Measurements from ENCODE around the gene MYO1D. TPM values are rescaled to one million over a fixed set of nuclear protein-coding genes. Genes with fewer than 3 reads are reported as not detected.
"Not testable (repeated sequence)": the region's sequence is repeated elsewhere in the genome, so short reads cannot be mapped to it uniquely, and the experiment has no call there.

Gene MYO1D
- total RNA-seq, 1 donor from 2014 or later = 27.7 TPM

GRCh38 chr17:32746698-32747097 lies 130.2 kb downstream of the MYO1D start:
- ChIA-PET POLR2A (no interaction called here), CTCF (interaction anchor here (0.8 kb wide), 1 partner anchor 284 kb away, joined by 3 read pairs; no protein-coding TSS in a partner anchor)
- H3K4me1 Mint-ChIP-seq = peaks cover 14% of the 10 kb centered on the region
- no peaks in the 10 kb centered on the region for H3K27me3 Mint-ChIP-seq
- peaks cover 4% of the 10 kb centered on the region for H3K36me3 Mint-ChIP-seq (ENCODE audit: low read depth)
- no peak for TF ChIP-seq CTCF (IDR thresholded peaks at IDR 0.05)
- no peaks in the 10 kb centered on the region for H3K9me3 Mint-ChIP-seq
- intact Hi-C loops (cut with micrococcal nuclease) = no loop called here
- H3K27ac Mint-ChIP-seq = no peak overlapping the region
- no peak for DNase-seq
- no peak for ATAC-seq (ENCODE audit: low read depth)
- no peak overlapping the region for H3K4me3 Mint-ChIP-seq

GRCh38 chr17:32746280-32746679 lies 130.6 kb downstream of the MYO1D start:
- ATAC-seq (ENCODE audit: low read depth) = no peak
- ChIA-PET POLR2A (no interaction called here), CTCF (no interaction called here)
- intact Hi-C loops (cut with micrococcal nuclease) = no loop called here
- Mint-ChIP-seq H3K36me3 (ENCODE audit: low read depth) (peaks cover 4% of the 10 kb centered on the region), H3K27ac (no peak overlapping the region), H3K27me3 (no peaks in the 10 kb centered on the region), H3K4me1 (peaks cover 14% of the 10 kb centered on the region), H3K4me3 (no peak overlapping the region), H3K9me3 (no peaks in the 10 kb centered on the region)
- DNase-seq = no peak
- no peak for TF ChIP-seq CTCF (IDR thresholded peaks at IDR 0.05)

- ChIA-PET POLR2A (no interaction called here), CTCF (no interaction called here)
- peaks cover 1% of the 10 kb centered on the region for H3K36me3 Mint-ChIP-seq (ENCODE audit: low read depth)
- DNase-seq (no peak), ATAC-seq (ENCODE audit: low read depth) (no peak)
- intact Hi-C loops (cut with micrococcal nuclease) = no loop called here
- H3K27me3 Mint-ChIP-seq = no peaks in the 10 kb centered on the region
- no peak for TF ChIP-seq CTCF (IDR thresholded peaks at IDR 0.05)
- no peaks in the 10 kb centered on the region for H3K9me3 Mint-ChIP-seq
- no peak overlapping the region for H3K4me3 Mint-ChIP-seq
- H3K4me1 Mint-ChIP-seq = peaks cover 14% of the 10 kb centered on the region
- H3K27ac Mint-ChIP-seq = no peak overlapping the region
Observed at GRCh38 chr17:32742681-32743538, 134.0 kb downstream of the MYO1D start.

GRCh38 chr17:32741381-32741780 lies 135.5 kb downstream of the MYO1D start:
- intact Hi-C loops (cut with micrococcal nuclease) = no loop called here
- ChIA-PET CTCF (no interaction called here), POLR2A (no interaction called here)
- H3K27ac Mint-ChIP-seq = no peak overlapping the region
- TF ChIP-seq CTCF (IDR thresholded peaks at IDR 0.05) = no peak
- no peaks in the 10 kb centered on the region for H3K27me3 Mint-ChIP-seq
- H3K36me3 Mint-ChIP-seq (ENCODE audit: low read depth) = peaks cover 7% of the 10 kb centered on the region
- DNase-seq (no peak), ATAC-seq (ENCODE audit: low read depth) (no peak)
- no peak overlapping the region for H3K4me3 Mint-ChIP-seq
- H3K9me3 Mint-ChIP-seq = no peaks in the 10 kb centered on the region
- H3K4me1 Mint-ChIP-seq = peaks cover 14% of the 10 kb centered on the region

GRCh38 chr17:32739722-32740121 lies 137.2 kb downstream of the MYO1D start:
- CTCF ChIA-PET = no interaction called here
- H3K9me3 Mint-ChIP-seq = no peaks in the 10 kb centered on the region
- intact Hi-C loops (cut with micrococcal nuclease) = no loop called here
- H3K27ac Mint-ChIP-seq = no peak overlapping the region
- DNase-seq = no peak
- no peak for ATAC-seq (ENCODE audit: low read depth)
- peaks cover 14% of the 10 kb centered on the region for H3K4me1 Mint-ChIP-seq
- TF ChIP-seq CTCF (IDR thresholded peaks at IDR 0.05) = no peak
- H3K36me3 Mint-ChIP-seq (ENCODE audit: low read depth) = peaks cover 9% of the 10 kb centered on the region
- no peak overlapping the region for H3K4me3 Mint-ChIP-seq
- POLR2A ChIA-PET = no interaction called here
- H3K27me3 Mint-ChIP-seq = no peaks in the 10 kb centered on the region

GRCh38 chr17:32739151-32739550 lies 137.8 kb downstream of the MYO1D start:
- H3K4me3 Mint-ChIP-seq; H3K27me3 Mint-ChIP-seq; ATAC-seq (ENCODE audit: low read depth); H3K27ac Mint-ChIP-seq; CTCF ChIA-PET; DNase-seq; intact Hi-C loops (cut with micrococcal nuclease); H3K36me3 Mint-ChIP-seq (ENCODE audit: low read depth); POLR2A ChIA-PET; H3K9me3 Mint-ChIP-seq: not testable (repeated sequence)
- peaks cover 13% of the 10 kb centered on the region for H3K4me1 Mint-ChIP-seq

Measured in activated B cell treated with CpG ODN at 0.5 μM for 24 hours (primary cell).